NCI-H2107 treated with DMSO at 0.1 percent for 48 hours (cell line): Measurements from ENCODE around the gene IRF2.
"Not testable (repeated sequence)": the region's sequence is repeated elsewhere in the genome, so short reads cannot be mapped to it uniquely, and the experiment has no call there.

Experiments
- DNase-seq: peaks from one replicate; lab custom pipeline; 2025; ENCODE audit not compliant: unreplicated experiment; lab: John Stamatoyannopoulos, UW

IRF2 gene

GRCh38 chr4:184348311-184349233 is 125.8 kb downstream of the IRF2 start:
- no peak for DNase-seq

- peak; percentile 68 for DNase-seq
Measured at GRCh38 chr4:184347251-184348239, 126.8 kb downstream of the IRF2 start.

- DNase-seq: no peak
Measured at GRCh38 chr4:184346682-184347081, 127.7 kb downstream of the IRF2 start.

GRCh38 chr4:184346273-184346672 is 128.1 kb downstream of the IRF2 start:
- DNase-seq: not testable (repeated sequence)

GRCh38 chr4:184345573-184345922 is 128.8 kb downstream of the IRF2 start:
- no peak for DNase-seq

- DNase-seq: no peak
Measured at GRCh38 chr4:184344899-184345572, 129.3 kb downstream of the IRF2 start.

- no peak for DNase-seq
Measured at GRCh38 chr4:184344435-184344834, 129.9 kb downstream of the IRF2 start.

- DNase-seq: peak; percentile 40
Measured at GRCh38 chr4:184343502-184344177, 130.7 kb downstream of the IRF2 start.

GRCh38 chr4:184342857-184343237 is 131.5 kb downstream of the IRF2 start:
- not testable (repeated sequence) for DNase-seq

GRCh38 chr4:184342167-184342856 is 132.0 kb downstream of the IRF2 start:
- no peak for DNase-seq

- DNase-seq: not testable (repeated sequence)
Measured at GRCh38 chr4:184339398-184340193, 134.8 kb downstream of the IRF2 start.

- DNase-seq: no peak
Measured at GRCh38 chr4:184337907-184338306, 136.4 kb downstream of the IRF2 start.
